Endometrium (tissue), 2 donors: ENCODE data around the gene RS1.

Experiments
- FAIRE-seq: peaks from 2 replicates; lab custom pipeline; 2012; peaks lifted over from hg19 to GRCh38; lab: Jason Lieb, UNC
- donor health status: control.
- donor health status: control.

Gene RS1

DNA sequence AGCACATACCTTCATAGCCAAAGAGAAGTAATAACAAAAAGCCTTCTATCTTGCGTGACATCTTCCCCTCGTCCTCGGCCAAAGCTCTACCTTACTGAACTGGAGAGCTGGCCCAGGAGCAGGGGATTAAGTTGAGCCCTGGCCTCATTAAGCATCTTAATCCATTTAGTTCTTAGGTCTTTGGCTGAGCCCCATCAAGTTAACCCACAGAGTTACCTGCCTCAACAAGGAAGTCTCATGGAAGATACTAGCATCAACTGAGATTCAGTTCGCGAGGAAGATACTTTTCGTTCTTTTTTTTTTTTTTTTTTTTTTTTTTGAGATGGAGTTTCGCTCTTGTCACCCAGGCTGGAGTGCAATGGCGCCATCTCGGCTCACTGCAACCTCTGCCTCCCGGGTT lies at the start of gene RS1:
RS1 (minus strand) TSS at position 101 of the 400 bp plus-strand sequence; CDS start at position 61, 40 bp downstream.
- no peak for FAIRE-seq

DNA sequence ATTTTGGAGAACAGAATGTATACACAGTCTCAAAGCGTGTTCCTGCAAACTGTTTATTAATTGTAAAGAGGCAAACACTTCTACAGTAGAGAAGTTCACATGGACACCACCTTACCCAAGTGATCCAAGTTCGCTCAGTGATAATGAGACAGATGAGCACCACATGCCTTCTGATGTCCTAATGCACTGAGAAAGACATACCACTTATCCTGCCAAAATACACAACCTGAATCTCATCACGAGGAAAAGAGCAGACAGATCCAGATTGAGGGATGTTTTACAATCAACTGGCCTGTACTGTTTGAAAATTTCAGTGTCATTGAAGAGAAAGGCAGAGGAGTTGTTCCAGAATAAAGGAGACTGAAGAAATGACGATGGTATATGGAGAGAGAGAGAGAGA lies 47.9 kb upstream of the RS1 start:
- no peak for FAIRE-seq

DNA sequence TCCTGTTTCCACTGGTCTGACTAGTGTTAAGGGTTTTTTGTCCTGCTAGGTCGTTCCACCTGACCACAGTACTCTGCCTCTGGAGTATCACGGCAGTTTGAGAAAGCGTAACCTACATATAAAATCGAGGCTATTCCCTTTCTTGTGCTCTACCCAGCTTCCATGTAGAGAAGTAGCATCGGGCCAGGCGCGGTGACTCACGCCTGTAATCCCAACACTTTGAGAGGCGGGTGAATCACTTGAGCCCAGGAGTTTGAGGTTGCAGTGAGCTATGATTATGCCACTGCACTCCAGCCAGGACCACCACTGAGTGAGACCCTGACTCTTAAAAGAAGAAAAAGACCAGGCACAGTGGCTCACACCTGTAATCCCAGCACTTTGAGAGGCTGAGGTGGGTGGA lies 43.0 kb upstream of the RS1 start:
- FAIRE-seq, result no peak

DNA sequence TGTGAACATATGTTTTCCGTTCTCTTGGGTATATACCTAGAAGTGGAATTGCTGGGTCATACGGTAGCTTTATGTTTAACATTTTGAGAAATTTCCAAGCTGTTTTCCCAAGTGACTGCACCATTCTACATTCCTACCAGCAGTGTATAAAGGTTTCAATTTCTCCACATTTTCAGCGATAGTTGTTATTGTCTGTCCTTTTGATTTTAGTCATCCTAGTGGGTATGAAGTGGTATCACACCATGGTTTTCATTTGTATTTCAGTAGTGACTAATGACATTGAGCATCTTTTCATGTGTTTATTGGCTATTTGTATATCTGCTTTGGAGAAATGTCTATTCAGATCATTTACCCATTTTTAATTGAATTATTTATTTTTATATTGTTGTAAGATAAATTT lies 37.9 kb upstream of the RS1 start:
- no peak for FAIRE-seq

DNA sequence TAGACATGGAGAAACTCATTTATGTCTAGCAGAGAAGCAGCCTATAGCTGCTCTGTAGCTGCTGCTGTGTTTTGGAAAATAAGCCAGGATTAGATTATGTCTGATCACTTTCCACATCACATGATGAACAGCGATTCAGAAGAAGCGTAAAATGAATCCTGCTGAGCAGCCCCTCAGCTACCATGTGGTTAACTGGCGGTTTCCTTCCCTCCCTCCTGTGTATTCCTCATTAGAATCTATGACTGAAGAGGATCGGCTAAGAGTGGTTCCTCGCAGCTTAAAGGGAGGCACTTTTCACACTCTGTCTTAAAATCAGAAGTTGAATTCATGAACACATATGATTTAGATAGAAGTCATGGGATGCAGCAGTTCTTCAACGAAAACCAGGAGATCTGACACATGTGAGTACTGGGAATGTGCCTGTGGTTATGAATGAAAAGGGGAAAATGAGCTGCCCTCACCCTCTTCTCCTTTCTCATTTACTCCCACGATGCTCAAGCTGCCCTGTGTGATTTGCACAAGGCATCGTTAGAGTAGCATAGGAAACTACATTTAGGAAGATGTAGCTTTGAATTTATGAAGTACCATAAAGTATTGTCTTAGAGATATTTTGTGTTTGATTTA lies 35.6 kb upstream of the RS1 start, which contains the start of gene PPEF1:
PPEF1 (plus strand) TSS at position 220 of the 624 bp plus-strand sequence; CDS start at position 356, 136 bp downstream.
- FAIRE-seq, result no peak

DNA sequence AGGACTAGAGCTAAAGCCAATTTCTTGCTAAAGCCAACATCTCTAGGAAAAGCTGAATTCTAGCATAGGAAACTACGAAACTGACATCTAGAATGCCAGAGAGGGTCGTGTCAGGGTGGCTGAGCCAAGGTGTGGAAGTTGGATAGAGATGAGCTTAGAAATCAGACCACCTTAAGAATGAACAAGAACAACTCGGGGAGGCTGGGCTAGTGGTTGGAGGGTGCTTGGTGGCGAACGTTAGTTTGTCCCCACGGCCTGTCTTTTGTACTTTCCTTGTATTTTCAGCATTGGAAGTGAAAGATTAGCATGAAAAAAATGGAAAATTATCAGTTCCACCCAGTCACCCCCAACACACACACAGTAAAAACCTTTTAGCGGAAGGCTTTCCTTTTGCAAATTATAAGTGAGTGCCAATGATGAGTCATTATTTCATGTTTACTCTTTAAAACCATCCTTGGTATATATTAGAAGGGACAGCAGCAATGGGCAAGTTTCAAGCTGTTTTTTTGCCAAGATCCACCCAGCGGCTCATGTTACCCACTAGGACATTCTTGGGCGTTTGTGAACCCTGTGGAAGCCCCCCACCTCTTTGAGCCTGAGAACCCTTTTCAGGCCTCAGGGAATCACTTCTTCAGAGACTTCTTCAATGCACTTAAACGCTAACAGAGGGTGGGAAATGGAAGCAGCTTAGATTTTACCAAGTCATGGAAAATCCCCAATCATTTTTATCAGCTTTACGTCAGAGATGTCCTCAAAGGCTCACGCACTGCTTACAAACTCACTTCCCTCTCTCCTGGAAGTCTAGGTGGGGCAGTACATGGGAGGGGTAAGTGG lies 30.7 kb upstream of the RS1 start:
- no peak for FAIRE-seq

DNA sequence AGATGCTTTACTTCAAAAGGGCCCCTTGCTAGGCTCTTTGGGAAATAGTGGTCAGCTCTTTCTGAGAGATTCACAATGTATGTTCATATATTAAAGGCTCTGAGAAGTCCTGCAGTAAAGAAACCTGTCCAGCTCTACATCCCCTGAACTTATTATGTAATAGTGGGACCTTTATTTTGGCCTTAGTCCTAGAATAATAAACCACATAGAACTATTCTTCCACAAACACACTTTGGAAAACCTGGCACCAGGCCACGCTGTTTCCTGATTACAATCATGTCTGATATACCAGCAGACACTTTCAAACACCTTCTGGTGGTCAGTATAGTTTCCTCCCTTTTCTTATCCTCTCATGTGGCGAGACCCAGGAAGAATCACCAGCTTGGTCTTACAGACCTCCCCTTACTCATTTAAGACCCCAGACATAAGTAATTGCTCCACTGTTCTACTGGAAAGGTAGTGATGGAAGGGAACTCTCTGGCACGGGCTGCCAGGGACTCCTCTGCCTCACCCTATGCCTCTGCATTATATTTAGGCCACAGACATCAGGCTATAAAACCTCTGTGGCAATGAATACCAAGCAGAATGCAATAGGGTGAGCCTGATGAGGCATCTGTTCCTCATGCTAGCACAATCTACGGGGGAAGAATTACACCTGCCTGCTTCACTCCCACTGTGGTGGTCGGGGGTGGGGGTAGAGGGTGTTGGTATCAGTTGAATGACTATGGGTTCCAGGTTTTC lies 29.9 kb upstream of the RS1 start:
- FAIRE-seq, result no peak

DNA sequence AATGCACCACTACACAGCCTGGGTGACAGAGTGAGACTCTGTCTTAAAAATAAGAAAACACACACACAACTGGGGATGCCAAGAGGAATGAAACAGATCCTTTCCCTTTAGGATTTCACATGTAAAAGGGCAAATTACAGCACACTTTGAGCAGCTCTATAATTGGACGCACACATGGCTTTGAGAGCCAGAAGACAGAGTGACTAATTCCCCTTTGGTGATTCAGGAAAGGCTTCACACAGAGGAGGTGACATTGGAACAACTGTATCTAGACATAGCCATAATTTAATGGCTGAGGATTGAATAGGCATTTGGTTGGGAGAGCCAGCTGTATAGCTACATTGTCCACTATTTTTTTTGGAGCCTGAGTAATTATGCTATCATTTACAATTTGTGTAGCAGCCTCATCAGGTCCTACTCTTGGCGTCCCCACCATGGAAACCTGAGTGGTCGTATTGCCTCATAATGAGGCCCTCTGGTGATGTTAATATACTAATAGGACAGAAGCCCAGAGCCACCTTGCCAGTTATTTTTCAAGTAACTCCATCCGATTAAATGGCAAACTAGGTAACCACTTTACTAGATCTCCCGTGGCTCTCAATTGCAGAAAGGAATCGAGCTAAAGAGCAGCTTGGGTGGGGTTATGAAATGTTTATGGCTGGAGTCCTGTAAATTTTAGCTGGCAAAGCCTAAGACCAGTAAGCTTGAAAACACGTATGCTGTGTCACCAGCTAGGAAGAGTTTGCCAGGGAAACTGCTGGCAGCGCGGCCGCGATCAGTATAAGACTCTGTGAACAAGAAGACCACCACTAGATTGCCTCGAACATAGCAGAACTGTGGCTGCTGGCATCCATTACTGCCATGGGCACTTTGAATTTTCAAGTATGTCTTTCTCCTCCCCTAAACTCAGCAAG lies 27.1 kb upstream of the RS1 start:
- FAIRE-seq, result no peak

DNA sequence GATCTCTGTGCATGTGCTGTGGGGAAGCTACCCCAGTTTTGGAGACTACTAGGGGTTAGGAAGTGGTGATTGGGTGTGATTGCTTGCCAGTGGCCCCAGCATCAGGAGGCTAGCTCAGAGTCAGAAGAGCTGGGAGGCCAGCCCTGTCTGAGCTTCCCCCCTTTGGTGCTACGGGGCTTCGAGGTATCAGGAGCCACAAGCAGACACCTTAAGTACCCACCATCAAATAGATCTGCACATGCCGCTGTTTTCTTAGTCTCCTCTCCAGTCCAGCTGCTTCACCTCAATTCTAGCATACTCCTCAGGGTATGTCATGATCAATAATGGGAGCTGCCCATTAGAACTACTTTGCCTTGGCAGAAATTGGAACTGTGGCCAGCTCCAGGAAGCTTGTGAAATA lies 24.7 kb upstream of the RS1 start:
- no peak for FAIRE-seq

DNA sequence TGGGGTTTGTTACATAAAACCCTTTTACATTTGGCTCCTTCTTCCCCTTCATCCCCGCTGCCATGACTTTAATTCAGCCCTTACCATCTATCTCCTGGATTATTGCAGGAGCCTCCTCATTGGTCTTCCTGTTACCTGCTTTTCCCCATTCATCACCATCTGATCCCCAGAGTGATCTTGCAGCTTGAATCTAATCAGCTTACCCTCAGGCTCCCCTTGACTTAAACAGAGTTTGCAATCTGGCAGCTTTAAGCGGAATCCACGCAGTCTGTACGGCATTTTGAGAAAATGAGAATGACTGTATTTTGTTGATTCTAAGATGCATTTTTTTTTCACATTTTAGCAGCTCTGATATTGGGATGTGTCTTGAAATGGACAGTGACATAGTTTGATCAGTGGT lies 20.6 kb upstream of the RS1 start:
- FAIRE-seq, result no peak

DNA sequence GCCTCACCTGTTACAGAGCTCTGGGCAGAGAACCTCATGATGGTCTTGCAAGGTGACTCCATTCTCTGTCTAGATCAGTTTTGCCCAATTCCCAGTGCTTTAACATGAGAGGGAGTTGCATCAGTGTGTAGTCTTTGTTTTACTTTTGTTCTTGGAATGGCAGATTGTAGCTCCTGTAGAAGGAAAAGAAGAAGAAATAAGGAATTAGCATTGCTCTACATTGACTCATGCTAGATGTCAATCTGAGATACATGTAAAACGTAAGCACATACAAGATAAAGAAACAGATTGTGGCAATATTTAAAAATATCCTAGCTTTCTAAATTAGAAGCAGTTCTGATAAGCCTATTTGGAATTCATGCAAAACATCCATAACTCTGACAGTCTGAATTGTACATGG lies 19.5 kb upstream of the RS1 start:
- FAIRE-seq, result no peak

DNA sequence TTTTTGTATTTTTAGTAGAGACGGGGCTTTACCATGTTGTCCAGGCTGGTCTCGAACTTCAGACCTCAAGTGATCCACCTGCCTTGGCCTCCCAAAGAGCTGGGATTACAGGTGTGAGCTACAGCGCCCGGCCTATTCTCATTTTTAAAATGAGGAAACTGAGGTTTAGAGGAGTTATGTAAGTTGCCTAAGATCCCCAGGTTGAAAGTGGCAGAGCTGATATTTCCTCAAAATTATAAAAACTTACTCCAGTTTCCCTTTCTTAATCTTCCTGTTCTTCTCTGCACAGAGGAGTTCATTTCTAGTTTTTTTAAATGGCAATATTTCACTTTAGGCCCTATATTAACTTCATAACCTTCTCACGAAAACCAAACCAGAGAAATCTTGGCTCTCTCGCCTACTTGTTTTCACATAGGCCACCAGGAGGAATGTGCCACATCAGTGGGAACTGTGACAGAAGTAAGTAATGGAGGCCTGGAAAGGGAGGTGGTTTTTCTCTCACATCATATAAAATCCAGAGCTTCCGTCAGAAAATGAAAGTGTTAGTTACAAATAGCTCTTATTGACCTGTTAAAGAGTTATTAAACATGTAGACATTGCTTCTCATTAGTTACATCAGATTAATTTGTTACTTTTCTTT lies 16.1 kb upstream of the RS1 start:
- no peak for FAIRE-seq

DNA sequence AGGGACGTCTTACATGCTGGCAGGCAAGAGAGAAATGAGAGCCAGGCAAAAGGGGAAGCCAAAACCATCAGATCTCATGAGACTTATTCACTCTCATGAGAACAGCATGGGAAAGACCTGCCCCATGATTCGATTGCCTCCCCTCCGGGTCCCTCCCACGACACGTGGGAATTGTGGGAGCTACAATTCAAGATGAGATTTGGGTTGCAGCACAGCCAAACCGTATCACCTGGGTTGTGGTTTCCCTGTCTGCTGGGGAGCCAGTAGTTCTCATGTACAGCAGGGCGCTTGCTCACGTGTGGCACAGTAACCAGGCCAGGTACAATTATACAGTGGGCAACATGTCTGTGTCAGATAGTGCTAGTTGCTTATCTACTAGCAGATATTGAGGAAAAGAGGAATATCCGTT lies 11.1 kb upstream of the RS1 start:
- FAIRE-seq, result no peak

DNA sequence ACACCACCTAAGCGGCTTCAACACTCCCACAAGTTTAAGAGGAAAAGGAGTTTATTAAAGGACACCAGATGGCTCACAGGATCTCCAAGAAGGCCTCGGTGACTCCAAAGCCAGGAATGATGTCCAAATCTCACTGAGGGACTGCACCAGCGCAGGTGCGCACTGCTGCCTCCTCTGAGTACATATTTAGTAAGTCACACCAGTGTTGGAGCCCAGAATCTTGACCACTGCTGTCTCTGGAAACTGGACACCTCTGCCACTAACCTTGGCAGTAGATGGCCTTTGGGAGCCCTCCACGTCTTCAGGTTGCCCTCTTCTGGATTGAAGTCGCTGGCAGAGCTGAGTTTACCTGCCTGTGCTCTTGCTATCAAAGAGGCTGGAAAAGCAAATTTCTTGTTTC lies 10.1 kb upstream of the RS1 start:
- no peak for FAIRE-seq

DNA sequence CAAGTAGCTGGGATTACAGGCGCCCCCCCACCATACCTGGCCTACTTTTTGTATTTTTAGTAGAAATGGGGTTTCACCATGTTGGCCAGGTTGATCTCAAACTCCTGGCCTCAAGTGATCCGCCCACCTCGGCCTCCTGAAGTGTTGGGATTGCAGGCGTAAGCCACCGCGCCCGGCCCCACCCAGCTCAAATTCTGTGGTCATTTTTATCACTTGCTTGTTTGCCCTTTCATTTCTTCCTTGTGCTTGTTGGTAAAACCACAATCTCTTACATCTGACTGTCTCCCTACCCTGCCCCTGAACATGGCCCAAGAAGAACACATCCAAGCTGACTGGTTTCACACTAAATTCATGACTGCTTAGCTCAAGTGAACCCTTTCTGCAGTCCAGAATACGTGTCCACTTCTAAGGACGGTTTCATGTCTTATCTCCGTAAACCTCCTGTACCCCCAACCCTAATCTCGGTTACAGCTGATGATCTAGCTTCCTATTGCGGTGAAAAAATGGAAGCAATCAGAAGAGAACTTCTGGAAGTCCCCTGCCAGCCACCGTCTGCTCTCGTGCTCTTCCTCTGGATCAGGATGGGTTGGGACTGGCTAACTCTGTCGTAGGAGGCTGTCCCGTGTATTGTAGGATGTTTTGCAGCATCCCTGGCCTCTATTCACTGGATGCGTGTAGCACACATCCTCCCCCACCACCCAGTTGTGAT lies 5.4 kb upstream of the RS1 start:
- no peak for FAIRE-seq

DNA sequence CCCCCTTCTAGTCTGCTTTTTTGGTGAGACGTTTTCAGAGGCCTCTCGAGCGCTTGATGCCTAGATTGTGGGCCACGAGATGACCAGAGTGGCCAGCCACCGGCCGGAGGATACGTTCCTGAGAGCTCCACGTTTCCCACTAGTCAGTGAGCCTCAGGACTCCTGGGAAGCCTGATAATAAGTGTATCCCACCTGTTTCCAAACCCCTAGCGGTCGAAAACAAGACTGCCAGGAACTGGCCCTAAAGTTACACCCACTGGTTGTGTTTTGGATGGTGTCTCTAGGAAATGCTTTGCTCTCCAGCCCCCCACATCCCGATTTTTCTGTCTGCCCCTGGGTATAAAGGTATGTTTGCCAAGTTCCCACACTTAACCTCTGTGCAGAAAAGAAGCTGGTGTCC lies 4.6 kb upstream of the RS1 start:
- FAIRE-seq, result no peak

DNA sequence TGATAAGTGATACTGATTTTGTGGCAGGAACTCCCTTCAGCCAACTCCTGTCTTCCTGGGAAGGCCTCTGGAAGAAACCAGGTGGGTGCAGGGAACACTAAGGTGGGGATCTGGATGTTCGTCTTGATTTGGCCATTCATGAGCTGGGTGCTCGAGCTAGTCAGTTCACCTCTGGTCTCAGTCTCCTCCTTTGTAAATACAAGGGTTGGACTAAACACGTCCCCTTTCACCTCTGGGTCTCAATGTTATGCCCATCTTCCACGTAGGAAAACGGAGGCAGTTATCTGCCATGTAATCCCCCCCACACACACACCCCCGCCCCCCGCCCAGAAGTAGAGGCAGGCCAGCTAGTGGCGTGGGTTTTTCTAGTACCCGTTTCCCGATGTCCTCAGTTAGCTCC lies 4.1 kb upstream of the RS1 start:
- FAIRE-seq, result no peak

DNA sequence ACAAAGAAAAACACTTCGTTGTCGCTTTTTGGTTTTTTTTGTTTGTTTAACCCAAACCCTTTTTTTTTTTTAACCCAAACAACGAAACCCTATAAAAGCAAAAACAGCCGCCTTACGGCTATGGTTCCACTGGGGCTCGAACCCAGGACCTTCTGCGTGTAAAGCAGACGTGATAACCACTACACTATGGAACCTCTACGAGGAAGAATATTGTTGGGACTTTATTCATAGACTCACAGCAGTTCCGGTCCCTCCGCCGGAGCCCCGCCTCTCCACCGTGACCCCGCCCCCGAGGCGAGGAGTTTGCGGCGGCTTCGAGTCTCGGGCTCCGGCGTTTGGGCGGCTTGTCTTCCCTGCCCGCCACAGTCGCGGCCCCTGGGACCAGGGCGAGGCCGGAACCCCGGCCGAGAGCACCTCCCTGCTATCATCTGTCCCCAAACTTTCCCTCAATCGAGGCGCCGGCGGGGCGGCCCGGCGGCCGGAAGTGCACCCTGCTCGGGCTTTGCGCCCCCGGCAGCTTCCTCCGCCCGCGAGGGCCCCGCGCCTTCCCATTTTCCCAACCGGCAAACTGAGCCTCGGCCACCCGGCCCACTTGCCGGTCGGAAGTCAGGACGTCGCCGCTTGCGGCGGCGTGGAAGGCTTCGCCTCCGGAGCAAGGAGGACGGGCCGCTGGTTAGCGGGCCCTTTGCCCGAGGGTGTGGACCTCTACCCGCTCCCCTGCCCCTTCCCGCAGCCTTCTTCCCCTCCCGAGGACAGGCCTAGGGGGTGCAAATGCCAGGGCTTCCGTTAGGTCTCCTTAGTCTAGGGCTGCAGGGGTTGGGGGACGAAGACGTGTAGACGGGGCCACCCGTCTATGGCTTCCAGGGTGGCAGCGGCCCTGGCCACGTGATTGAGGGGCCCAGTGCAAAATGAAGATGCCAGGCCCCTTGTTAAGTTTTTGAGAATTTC lies 3.2 kb upstream of the RS1 start:
- FAIRE-seq, result no peak

DNA sequence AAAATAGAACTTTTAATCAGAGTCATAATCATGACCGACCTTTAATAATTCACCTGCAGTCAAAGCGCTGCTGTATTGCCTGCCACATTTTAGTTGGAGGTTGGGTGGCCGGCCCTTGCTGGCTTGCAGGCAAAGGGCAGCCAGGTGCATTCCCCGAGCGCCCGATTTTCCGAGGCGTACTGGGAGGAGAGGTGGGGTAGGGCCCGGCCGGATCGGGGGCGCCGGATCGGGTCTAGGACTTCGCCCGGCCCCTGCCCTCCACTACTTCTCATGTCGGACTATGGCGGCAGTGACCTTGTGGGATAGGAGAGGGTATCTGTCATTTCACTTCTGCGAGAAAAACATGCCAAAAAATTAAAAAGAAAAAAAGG lies 2.5 kb upstream of the RS1 start:
- FAIRE-seq, result no peak
